Natural killer cell treated with Interleukin-12 subunit alpha and Interleukin-12 subunit beta and Interleukin-15 and Interleukin-18, amount 100 ng/mL, for 72 hours (primary cell): Measurements from ENCODE around the gene KLK12. TPM values are rescaled to one million over a fixed set of nuclear protein-coding genes. Genes with fewer than 3 reads are reported as not detected.

Experiments used
- ATAC-seq, 2 donors: fragments of 150-1000 bp; cut with Tn5 transposase in 1 of 2; sonication (Bioruptor Pico), chemical (Tn5 transposase) in 1 of 2; 2 replicates each; pipeline ENCODE4 v1.10.0; 2021
- DNase-seq: peaks from one replicate; pipeline ENCODE4 v3.0.0; 2022; ENCODE audit warnings: low spot score
- H3K27ac Mint-ChIP-seq, 2 donors: 1 replicate in 1 of 2; 2 replicates in 1 of 2; pipeline ENCODE4 v1.8.0; 2022; ENCODE audit warnings: mixed read lengths in 2 of 2, mild to moderate bottlenecking in 1 of 2, moderate library complexity in 1 of 2
- H3K27me3 Mint-ChIP-seq, 2 donors: 1 replicate in 1 of 2; 2 replicates in 1 of 2; pipeline ENCODE4 v1.8.0; 2022; ENCODE audit warnings: mixed read lengths in 2 of 2
- H3K36me3 Mint-ChIP-seq: one replicate; pipeline ENCODE4 v1.8.0; 2022; ENCODE audit warnings: mixed read lengths
- H3K4me1 Mint-ChIP-seq, 2 donors: 1 replicate in 1 of 2; 2 replicates in 1 of 2; pipeline ENCODE4 v1.8.0; 2022; ENCODE audit warnings: low read depth in 2 of 2, mixed read lengths in 2 of 2, mild to moderate bottlenecking in 1 of 2
- H3K4me3 Mint-ChIP-seq: one replicate; pipeline ENCODE4 v1.8.0; 2022; ENCODE audit warnings: mixed read lengths
- H3K9me3 Mint-ChIP-seq: 2 replicates; pipeline ENCODE4 v1.8.0; 2022; ENCODE audit warnings: mixed read lengths
- total RNA-seq, 2 donors: library from RNA; stranded (reverse); gene quantifications; one replicate each; pipeline ENCODE4 v1.2.3, GENCODE V29; 2022

Gene KLK12
- total RNA-seq, 2 donors from 2014 or later, result not detected

GRCh38 chr19:51031220-51031879, 3.5 kb downstream of the KLK12 start:
- no peak for ATAC-seq
- no peak for DNase-seq
- Mint-ChIP-seq H3K27me3 (peaks cover 29 to 49% of the 10 kb centered on the region in 2 donors), H3K9me3 (no peaks in the 10 kb centered on the region), H3K36me3 (no peaks in the 10 kb centered on the region), H3K4me1 (peaks cover 0 to 3% of the 10 kb centered on the region in 2 donors), H3K27ac (no peak overlapping the region), H3K4me3 (no peak overlapping the region)

- no peak for DNase-seq
- peaks cover 29 to 49% of the 10 kb centered on the region in 2 donors for H3K27me3 Mint-ChIP-seq
- no peak overlapping the region for H3K4me3 Mint-ChIP-seq
- ATAC-seq, result no peak
- H3K4me1 Mint-ChIP-seq, result peaks cover 0 to 3% of the 10 kb centered on the region in 2 donors
- H3K27ac Mint-ChIP-seq, result no peak overlapping the region
- no peaks in the 10 kb centered on the region for H3K36me3 Mint-ChIP-seq
- H3K9me3 Mint-ChIP-seq, result no peaks in the 10 kb centered on the region
These were observed 4.2 kb downstream of the KLK12 start for GRCh38 chr19:51030631-51031030.

- H3K9me3 Mint-ChIP-seq, result no peaks in the 10 kb centered on the region
- ATAC-seq (no peak), DNase-seq (no peak)
- H3K36me3 Mint-ChIP-seq, result no peaks in the 10 kb centered on the region
- H3K27me3 Mint-ChIP-seq, result peaks cover 23 to 40% of the 10 kb centered on the region in 2 donors
- peaks cover 0 to 3% of the 10 kb centered on the region in 2 donors for H3K4me1 Mint-ChIP-seq
- H3K4me3 Mint-ChIP-seq, result no peak overlapping the region
- H3K27ac Mint-ChIP-seq, result no peak overlapping the region
These were observed 5.1 kb downstream of the KLK12 start for GRCh38 chr19:51029718-51030117.

GRCh38 chr19:51027873-51028272, 6.9 kb downstream of the KLK12 start:
- Mint-ChIP-seq H3K9me3 (no peaks in the 10 kb centered on the region), H3K4me1 (peaks cover 0 to 3% of the 10 kb centered on the region in 2 donors), H3K27me3 (peaks cover 27 to 31% of the 10 kb centered on the region in 2 donors)

GRCh38 chr19:51027126-51027806, 7.5 kb downstream of the KLK12 start:
- peaks cover 0 to 3% of the 10 kb centered on the region in 2 donors for H3K4me1 Mint-ChIP-seq
- no peak for ATAC-seq
- no peaks in the 10 kb centered on the region for H3K36me3 Mint-ChIP-seq
- no peak for DNase-seq
- no peak overlapping the region for H3K4me3 Mint-ChIP-seq
- no peak overlapping the region for H3K27ac Mint-ChIP-seq
- no peaks in the 10 kb centered on the region for H3K9me3 Mint-ChIP-seq
- peaks cover 31 to 37% of the 10 kb centered on the region in 2 donors for H3K27me3 Mint-ChIP-seq

More at GRCh38 chr19:51027873-51028272, 6.9 kb downstream of the KLK12 start:
- no peak overlapping the region for H3K4me3 Mint-ChIP-seq
- H3K36me3 Mint-ChIP-seq, result no peaks in the 10 kb centered on the region
- no peak overlapping the region for H3K27ac Mint-ChIP-seq
- no peak for DNase-seq
- ATAC-seq, result no peak

GRCh38 chr19:51026554-51026831, 8.3 kb downstream of the KLK12 start, which contains the start of gene KLK11:
Gene KLK11 (minus strand): TSS chr19:51026616. CDS start chr19:51025631, 985 bp downstream.
- DNase-seq (no peak), ATAC-seq (peak in 1 of 2 donors; percentile 12)
- no peaks in the 10 kb centered on the region for H3K9me3 Mint-ChIP-seq
- peaks cover 30 to 34% of the 10 kb centered on the region in 2 donors for H3K27me3 Mint-ChIP-seq
- no peak within 1 kb of the TSS for H3K27ac Mint-ChIP-seq
- peaks cover 0 to 3% of the 10 kb centered on the region in 2 donors for H3K4me1 Mint-ChIP-seq
- no peaks in the 10 kb centered on the region for H3K36me3 Mint-ChIP-seq
- no peak within 1 kb of the TSS for H3K4me3 Mint-ChIP-seq

- no peak overlapping the region for H3K27ac Mint-ChIP-seq
- peaks cover 0 to 3% of the 10 kb centered on the region in 2 donors for H3K4me1 Mint-ChIP-seq
- ATAC-seq (peak in 1 of 2 donors; percentile 26), DNase-seq (no peak)
- no peaks in the 10 kb centered on the region for H3K36me3 Mint-ChIP-seq
- no peak overlapping the region for H3K4me3 Mint-ChIP-seq
- no peaks in the 10 kb centered on the region for H3K9me3 Mint-ChIP-seq
- H3K27me3 Mint-ChIP-seq, result peaks cover 25 to 29% of the 10 kb centered on the region in 2 donors
These were observed 8.8 kb downstream of the KLK12 start for GRCh38 chr19:51025809-51026553.

- no peaks in the 10 kb centered on the region for H3K9me3 Mint-ChIP-seq
- no peak overlapping the region for H3K4me3 Mint-ChIP-seq
- ATAC-seq (no peak), DNase-seq (no peak)
- peaks cover 24% of the 10 kb centered on the region in 2 donors for H3K27me3 Mint-ChIP-seq
- no peak overlapping the region for H3K27ac Mint-ChIP-seq
- H3K36me3 Mint-ChIP-seq, result no peaks in the 10 kb centered on the region
- H3K4me1 Mint-ChIP-seq, result peaks cover 0 to 3% of the 10 kb centered on the region in 2 donors
These were observed 9.4 kb downstream of the KLK12 start for GRCh38 chr19:51025401-51025800.

GRCh38 chr19:51024924-51025323, 9.9 kb downstream of the KLK12 start:
- Mint-ChIP-seq H3K36me3 (no peaks in the 10 kb centered on the region), H3K27me3 (peaks cover 25 to 28% of the 10 kb centered on the region in 2 donors), H3K27ac (no peak overlapping the region), H3K4me1 (peaks cover 3 to 6% of the 10 kb centered on the region in 2 donors), H3K9me3 (no peaks in the 10 kb centered on the region), H3K4me3 (no peak overlapping the region)
- DNase-seq, result no peak
- ATAC-seq, result no peak

- H3K27ac Mint-ChIP-seq, result no peak overlapping the region
- H3K9me3 Mint-ChIP-seq, result no peaks in the 10 kb centered on the region
- ATAC-seq (no peak), DNase-seq (no peak)
- no peak overlapping the region for H3K4me3 Mint-ChIP-seq
- peaks cover 28 to 32% of the 10 kb centered on the region in 2 donors for H3K27me3 Mint-ChIP-seq
- peaks cover 6 to 8% of the 10 kb centered on the region in 2 donors for H3K4me1 Mint-ChIP-seq
- H3K36me3 Mint-ChIP-seq, result no peaks in the 10 kb centered on the region
These were observed 10.9 kb downstream of the KLK12 start for GRCh38 chr19:51023946-51024345.

GRCh38 chr19:51022526-51022925, 12.3 kb downstream of the KLK12 start:
- ATAC-seq (no peak), DNase-seq (no peak)
- Mint-ChIP-seq H3K9me3 (no peaks in the 10 kb centered on the region), H3K4me3 (no peak overlapping the region), H3K36me3 (peaks cover 7% of the 10 kb centered on the region), H3K4me1 (peaks cover 16 to 17% of the 10 kb centered on the region in 2 donors), H3K27me3 (peaks cover 37 to 43% of the 10 kb centered on the region in 2 donors), H3K27ac (no peak overlapping the region)

GRCh38 chr19:51020988-51021651, 13.7 kb downstream of the KLK12 start:
- no peaks in the 10 kb centered on the region for H3K9me3 Mint-ChIP-seq
- ATAC-seq, result no peak
- H3K4me1 Mint-ChIP-seq, result peaks cover 23 to 24% of the 10 kb centered on the region in 2 donors
- H3K4me3 Mint-ChIP-seq, result no peak overlapping the region
- H3K27ac Mint-ChIP-seq, result no peak overlapping the region
- peaks cover 41% of the 10 kb centered on the region in 2 donors for H3K27me3 Mint-ChIP-seq
- H3K36me3 Mint-ChIP-seq, result peaks cover 7% of the 10 kb centered on the region
- no peak for DNase-seq

- Mint-ChIP-seq H3K27ac (no peak within 1 kb of the TSS), H3K36me3 (peaks cover 7% of the 10 kb centered on the region), H3K27me3 (peaks cover 49 to 54% of the 10 kb centered on the region in 2 donors), H3K4me3 (peak within 1 kb of the TSS; percentile 65), H3K4me1 (peaks cover 24 to 26% of the 10 kb centered on the region in 2 donors), H3K9me3 (no peaks in the 10 kb centered on the region)
- no peak for ATAC-seq
- DNase-seq, result no peak
These were observed 15.3 kb downstream of the KLK12 start, which contains the start of gene KLK10 for GRCh38 chr19:51019544-51019925. Gene KLK10 (minus strand): TSS chr19:51019709. CDS start chr19:51019130, 579 bp downstream.
